ENCODE results near the gene ZNF639. TPM values are rescaled to one million over a fixed set of nuclear protein-coding genes. Genes with fewer than 3 reads are reported as not detected.
"Not testable (repeated sequence)": the region's sequence is repeated elsewhere in the genome, so short reads cannot be mapped to it uniquely, and the experiment has no call there.

Gene ZNF639
- total and polyA plus RNA-seq, 2 experiments from 2014 or later: 33.6 to 62.8 TPM

DNA sequence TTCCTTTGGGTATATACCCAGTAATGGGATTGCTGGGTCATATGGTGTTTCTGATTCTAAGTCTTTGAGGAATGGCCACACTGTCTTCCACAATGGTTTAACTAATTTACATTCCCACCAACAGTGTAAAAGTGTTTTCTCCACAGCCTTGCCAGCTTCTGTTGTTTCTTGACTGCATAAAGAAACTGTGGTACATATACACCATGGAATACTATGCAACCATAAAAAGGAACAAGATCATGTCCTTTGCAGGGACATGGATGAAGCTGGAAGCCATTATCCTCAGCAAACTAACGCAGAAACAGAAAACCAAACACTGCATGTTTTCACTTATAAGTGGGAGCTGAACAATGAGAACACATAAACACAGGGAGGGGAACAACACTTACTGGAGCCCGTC lies 15.5 kb upstream of the ZNF639 start:
- not testable (repeated sequence) for H3K4me3 ChIP-seq; H3K27me3 ChIP-seq (ENCODE audit: insufficient read depth); H3K79me2 ChIP-seq (replicated peaks; ENCODE audit: insufficient read depth); H3F3A ChIP-seq (replicated peaks; ENCODE audit: low read depth); H3K4me2 ChIP-seq; H3K27ac ChIP-seq (ENCODE audit: low read depth); H3K27me3 Mint-ChIP-seq (ENCODE audit: insufficient read depth, low read depth, poor library complexity); H3K36me3 Mint-ChIP-seq (ENCODE audit: low read depth); H3K4me3 Mint-ChIP-seq; H3K4me1 Mint-ChIP-seq; H2AFZ ChIP-seq; H4K20me1 ChIP-seq (replicated peaks; ENCODE audit: insufficient read depth); H3K9me2 ChIP-seq (ENCODE audit: insufficient read depth); DNase-seq (ENCODE audit: low spot score); ATAC-seq; H3K27ac Mint-ChIP-seq; H3K36me3 ChIP-seq (ENCODE audit: insufficient read depth); H3K9me3 Mint-ChIP-seq; H3K4me1 ChIP-seq (ENCODE audit: insufficient read depth)

- no peaks in the 10 kb centered on the region for H3F3A ChIP-seq (replicated peaks; ENCODE audit: low read depth)
- H3K4me2 ChIP-seq: no peak overlapping the region
- H3K79me2 ChIP-seq (replicated peaks; ENCODE audit: insufficient read depth): no peaks in the 10 kb centered on the region
- no peaks in the 10 kb centered on the region for H3K4me1 ChIP-seq (ENCODE audit: insufficient read depth)
- H2AFZ ChIP-seq: no peak overlapping the region
- no peak overlapping the region for H3K27ac ChIP-seq (ENCODE audit: low read depth)
- H3K9me2 ChIP-seq (ENCODE audit: insufficient read depth): no peaks in the 10 kb centered on the region
- no peaks in the 10 kb centered on the region for H3K4me1 Mint-ChIP-seq
- H3K27me3 ChIP-seq (ENCODE audit: insufficient read depth): no peaks in the 10 kb centered on the region
- H4K20me1 ChIP-seq (replicated peaks; ENCODE audit: insufficient read depth): no peaks in the 10 kb centered on the region
- ATAC-seq (no peak), DNase-seq (ENCODE audit: low spot score) (no peak)
- H3K4me3 ChIP-seq: no peak overlapping the region
- H3K27me3 Mint-ChIP-seq (ENCODE audit: insufficient read depth, low read depth, poor library complexity): no peaks in the 10 kb centered on the region
- no peaks in the 10 kb centered on the region; the same call in 2 of the 3 replicates for H3K36me3 Mint-ChIP-seq (ENCODE audit: low read depth)
- no peaks in the 10 kb centered on the region for H3K36me3 ChIP-seq (ENCODE audit: insufficient read depth)
- no peaks in the 10 kb centered on the region; the same call in 2 of the 3 replicates for H3K9me3 Mint-ChIP-seq
- no peak overlapping the region for H3K27ac Mint-ChIP-seq
- H3K4me3 Mint-ChIP-seq: no peak overlapping the region
- TF ChIP-seq CREB1 (CRISPR knock-in tag; IDR thresholded peaks at IDR 0.05; ENCODE audit: low read depth) (no peak), REST (IDR thresholded peaks at IDR 0.05; ENCODE audit: unreplicated experiment) (no peak), POLR2AphosphoS5 (IDR thresholded peaks at IDR 0.05; ENCODE audit: low read depth) (no peak), EZH2 (IDR thresholded peaks at IDR 0.05; ENCODE audit: low read depth, unreplicated experiment) (no peak), JUNB (IDR thresholded peaks at IDR 0.05; ENCODE audit: unreplicated experiment) (no peak), ZNF462 (CRISPR knock-in tag; IDR thresholded peaks at IDR 0.05) (no peak), NANOG (IDR thresholded peaks at IDR 0.05; ENCODE audit: borderline replicate concordance) (no peak), ZNF114 (CRISPR knock-in tag; IDR thresholded peaks at IDR 0.05) (no peak), EZH2phosphoT487 (IDR thresholded peaks at IDR 0.05; ENCODE audit: unreplicated experiment) (no peak), STAT1 (IDR thresholded peaks at IDR 0.05; ENCODE audit: unreplicated experiment) (no peak)
- TF ChIP-seq, protein P1, sequence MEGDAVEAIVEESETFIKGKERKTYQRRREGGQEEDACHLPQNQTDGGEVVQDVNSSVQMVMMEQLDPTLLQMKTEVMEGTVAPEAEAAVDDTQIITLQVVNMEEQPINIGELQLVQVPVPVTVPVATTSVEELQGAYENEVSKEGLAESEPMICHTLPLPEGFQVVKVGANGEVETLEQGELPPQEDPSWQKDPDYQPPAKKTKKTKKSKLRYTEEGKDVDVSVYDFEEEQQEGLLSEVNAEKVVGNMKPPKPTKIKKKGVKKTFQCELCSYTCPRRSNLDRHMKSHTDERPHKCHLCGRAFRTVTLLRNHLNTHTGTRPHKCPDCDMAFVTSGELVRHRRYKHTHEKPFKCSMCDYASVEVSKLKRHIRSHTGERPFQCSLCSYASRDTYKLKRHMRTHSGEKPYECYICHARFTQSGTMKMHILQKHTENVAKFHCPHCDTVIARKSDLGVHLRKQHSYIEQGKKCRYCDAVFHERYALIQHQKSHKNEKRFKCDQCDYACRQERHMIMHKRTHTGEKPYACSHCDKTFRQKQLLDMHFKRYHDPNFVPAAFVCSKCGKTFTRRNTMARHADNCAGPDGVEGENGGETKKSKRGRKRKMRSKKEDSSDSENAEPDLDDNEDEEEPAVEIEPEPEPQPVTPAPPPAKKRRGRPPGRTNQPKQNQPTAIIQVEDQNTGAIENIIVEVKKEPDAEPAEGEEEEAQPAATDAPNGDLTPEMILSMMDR (conservative IDR thresholded peaks at IDR 0.05; ENCODE audit: low read depth in 2 of 2): no peak
These were observed 14.8 kb upstream of the ZNF639 start for GRCh38 chr3:179308001-179308400.

All from GM23338 (cell line).